GM18526 (cell line): Measurements from ENCODE around the gene GPC5.

Experiments used
- POLR2A ChIP-seq: IDR thresholded peaks from 3 replicates; pipeline ENCODE4 v1.6.1; 2011; ENCODE audit not compliant: insufficient read length; ENCODE audit errors: extremely low read depth

Gene GPC5

DNA sequence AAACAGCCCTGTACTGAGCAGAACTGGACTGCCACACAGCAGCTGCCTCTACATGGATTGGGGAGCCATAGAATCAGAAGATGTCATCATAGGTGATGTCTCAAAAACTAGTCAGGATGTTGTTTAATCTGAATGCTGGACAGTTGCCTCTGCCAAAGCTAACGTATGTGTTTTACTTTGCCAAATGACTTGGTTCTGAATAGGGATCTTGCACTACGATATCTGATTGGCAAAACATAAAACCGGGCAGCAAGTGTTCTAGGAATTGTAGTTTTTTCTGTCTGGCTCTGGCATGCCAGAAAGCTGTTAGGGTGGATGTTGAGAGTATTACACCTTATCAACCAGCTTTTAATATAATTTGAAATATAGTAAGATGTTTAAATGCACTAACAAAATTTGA lies 645.9 kb downstream of the GPC5 start:
- TF ChIP-seq POLR2A, result no peak

DNA sequence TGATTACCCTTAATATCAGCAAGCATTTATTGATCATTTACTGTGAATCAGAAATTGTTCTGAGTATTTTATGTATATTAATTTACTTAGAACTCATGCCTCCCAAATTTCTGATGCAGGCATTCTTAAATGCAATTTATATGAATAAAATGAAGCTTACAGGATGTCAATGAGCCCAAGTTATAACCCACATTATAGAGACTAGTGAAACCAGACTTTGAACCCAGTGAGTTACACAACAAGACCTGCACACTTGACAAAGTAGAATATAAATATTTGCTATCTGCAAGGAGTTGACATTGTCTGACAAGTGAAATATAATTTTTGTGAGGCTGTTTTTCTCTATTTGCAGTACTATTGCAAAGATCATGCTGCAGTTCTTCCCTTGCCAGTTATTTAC lies 656.0 kb downstream of the GPC5 start:
- no peak for TF ChIP-seq POLR2A

DNA sequence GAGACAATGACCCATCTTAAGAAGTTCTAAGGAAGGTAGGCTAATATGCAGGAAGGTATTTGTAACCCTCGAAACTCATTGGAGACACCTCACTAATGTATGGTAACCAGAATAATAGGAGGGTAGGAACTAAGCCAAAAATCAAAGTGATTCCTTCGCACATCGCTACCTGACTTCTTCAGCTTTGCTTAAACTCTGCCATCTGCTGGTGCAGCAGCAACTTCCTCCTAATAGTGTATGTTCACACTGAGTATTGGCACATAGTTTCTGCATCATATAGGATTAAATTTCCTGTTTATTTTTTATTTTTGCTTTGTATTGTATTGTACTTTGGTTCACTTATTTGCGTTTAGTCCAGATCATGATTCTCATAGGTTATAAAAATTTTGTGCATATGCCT lies 676.2 kb downstream of the GPC5 start:
- no peak for TF ChIP-seq POLR2A

DNA sequence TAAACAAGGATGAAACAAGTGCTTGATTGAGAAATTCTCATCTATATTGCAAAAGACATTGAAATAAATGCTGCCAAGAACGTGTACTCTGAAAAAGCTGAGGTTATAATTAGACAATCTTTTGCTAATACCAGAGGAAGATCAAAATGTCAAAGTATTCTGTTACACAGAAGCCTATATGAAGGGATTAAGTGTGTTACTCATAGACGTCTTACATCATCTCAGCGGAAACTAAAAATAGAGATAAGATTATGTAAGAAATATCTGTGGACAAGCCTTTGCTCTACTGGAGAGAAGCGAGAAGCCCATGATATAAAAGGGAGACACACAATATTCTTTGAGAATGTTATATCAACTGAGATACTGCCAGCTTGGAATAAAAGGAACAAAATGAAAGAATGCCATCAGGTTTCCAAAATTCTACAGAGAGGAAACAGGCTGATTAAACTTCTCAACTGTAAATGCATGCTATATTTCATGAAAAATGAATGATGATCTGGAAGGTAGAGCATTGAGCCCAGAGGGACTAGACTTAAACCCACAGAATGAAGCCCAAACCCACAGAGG lies 699.0 kb downstream of the GPC5 start:
- TF ChIP-seq POLR2A, result no peak

DNA sequence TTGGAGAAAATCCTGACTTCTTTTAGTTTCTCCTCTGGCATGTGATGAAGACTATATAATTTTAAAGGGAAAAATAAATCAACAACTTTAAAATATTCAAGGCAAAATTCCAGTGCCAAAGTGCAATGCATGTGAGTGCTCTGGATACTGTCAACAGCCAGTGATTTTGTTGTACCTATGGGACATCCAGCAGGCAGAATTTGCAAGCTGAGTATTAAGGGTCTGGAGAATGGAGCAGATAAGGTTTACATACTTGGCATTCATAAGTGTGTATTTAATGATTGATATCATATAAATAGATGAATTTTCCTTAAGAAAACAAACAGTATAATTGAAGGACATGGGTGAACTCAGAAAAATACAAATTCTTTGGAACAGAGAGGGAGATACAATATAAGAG lies 703.4 kb downstream of the GPC5 start:
- no peak for TF ChIP-seq POLR2A

DNA sequence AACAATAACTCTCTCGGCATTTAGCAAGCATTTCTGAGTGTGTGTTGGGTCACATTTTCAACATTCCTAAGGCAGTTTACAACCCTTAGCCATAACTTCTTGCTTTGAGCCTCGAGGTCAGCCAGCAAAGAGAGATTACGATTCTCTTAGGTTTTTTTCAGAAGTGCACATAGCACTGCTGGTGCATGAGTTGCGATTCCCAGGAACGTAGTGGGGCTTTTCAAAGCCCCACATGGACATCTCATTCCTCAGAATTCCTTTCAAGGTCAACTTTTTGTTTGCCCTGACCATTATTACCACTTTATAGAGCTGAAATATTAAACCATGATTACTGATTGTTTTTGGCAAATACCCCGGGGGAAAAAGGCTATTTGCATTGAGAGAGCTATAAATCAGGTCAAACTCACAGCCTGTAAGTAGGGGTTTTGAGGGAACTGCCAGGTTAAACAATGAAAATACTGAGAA lies 705.3 kb downstream of the GPC5 start:
- TF ChIP-seq POLR2A, result no peak

DNA sequence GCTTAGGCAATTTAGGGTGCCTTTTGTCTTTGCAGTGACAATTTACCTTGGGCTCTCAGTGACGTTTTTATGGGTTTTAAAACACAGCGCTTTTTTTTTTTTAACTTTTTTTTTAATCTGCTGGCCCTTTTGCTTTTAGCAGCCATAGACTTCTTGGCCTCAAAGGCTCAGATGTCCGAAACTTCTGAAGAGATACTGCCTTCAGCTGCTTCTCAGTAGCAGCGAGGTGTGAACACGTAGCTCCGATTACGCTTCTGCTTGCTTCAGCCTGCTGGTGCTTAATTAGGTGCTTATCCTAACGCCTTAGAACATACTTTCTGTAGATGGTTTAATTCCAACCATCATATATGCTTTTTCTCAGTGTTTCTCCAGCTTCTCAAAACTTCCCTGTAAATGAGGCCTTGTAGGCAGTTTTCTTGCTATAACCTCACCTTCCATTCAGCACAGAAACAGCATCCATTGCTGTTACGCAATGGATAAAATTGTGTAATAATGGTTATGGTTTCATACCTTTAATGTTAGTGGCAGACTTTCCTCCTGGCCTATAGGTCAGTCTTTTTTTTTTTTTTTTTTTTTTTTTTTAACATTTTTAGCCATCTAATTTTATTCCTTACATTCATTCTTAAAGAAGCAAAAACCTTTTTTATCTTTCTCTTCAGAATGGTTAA lies 723.9 kb downstream of the GPC5 start:
- TF ChIP-seq POLR2A, result no peak

DNA sequence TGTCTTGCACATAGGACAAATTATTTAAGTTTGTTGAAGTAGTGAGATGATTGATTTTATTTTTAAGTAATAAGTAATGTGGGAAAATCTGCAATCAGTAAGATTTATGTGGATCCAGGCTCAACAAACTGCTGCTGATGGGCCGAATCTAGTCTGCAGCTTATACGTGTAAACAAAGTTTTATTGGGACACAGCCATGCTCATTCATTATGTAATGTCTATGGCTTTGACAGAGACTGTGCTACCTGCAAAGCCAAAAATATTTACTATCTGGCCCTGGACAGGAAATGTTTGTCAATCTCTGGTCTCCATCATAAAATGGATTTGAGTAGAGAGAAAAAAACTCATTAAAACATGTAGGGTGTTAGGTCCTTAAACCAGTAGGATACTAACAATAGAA lies 728.0 kb downstream of the GPC5 start:
- no peak for TF ChIP-seq POLR2A

DNA sequence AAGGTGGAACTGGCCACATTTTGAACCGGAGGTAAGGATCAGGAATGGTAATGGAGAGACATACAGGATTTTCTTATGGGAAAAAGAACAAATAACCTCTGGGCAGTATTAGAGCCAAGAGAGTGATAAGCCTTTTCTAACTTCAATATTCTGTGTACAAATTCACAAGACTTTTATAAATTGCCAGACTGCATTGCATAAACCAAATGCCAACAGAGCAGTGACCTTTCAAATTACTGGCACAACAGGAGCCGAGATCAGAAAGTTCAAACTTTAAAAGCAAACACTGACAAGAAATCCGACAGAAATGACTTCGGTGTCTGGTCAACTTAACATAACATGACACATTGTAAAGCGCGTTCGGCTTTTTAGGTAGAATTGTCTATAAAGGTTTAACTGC lies 737.1 kb downstream of the GPC5 start:
- no peak for TF ChIP-seq POLR2A

DNA sequence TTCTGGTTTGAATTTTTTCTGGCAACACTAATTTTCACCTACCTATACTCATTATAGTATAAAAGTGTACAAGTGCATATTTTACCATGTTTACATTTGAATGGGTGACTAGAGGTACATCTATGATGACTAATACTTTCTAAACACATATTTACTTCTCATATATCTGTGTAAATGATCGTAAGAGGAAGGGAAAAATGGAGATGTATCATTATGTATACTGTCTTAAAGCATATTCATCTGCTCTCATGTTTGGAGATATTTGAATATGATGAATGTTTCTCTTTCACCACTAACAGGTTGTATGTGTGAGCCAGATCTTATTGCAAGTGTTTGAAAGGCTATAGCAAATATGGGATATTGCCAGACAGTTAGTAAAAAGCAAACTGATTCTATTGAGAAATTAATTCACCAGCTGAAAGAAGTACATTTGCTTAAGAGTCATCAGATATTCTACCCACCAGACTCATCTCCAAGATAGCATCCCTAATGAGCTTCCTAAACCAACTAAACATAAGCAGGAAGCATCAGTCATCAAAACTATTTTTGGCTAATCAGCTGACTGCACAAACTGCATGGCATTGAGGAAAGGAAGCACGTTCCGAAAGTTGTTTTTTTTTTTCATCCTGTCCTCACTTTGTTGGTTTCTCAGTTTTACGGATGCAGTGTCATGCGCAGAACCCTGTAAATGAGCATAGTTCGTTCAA lies 738.2 kb downstream of the GPC5 start:
- no peak for TF ChIP-seq POLR2A

DNA sequence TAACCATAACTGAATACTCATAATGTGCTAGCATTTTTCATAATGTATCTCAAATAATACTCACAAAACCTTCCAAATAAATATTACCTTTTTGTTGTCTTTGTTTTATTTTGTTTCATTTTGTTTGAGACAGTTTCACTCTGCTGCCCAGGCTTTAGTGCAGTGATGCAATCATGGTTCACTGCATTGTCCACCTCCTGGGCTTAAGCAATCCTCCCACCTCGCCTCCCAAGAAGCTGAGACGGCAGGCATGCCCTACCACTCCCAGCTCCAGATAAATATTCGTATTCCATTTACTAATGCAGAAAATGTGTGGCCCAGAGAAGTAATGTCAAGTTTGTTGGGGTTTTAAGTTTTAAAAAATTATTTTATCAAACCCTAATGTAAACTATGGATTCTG lies 739.1 kb downstream of the GPC5 start:
- TF ChIP-seq POLR2A, result no peak

DNA sequence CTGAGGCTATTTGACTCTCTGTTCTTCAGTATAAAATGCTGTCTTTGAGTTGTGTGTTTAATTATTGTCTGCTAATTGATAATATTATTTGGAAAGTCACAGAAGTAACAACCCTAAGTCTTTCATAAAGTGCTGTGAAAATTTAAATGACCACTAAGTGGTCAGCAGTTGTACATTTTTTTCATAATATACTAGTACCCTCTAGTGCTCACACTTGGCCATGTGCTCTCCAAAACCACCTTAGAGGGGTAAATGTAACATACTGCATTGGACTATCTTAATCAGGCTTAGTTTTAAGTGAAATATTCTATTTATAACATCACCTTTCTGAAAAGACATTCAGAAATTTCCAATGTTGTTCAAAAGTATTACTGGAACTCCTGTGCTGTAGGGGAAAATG lies 745.3 kb downstream of the GPC5 start:
- no peak for TF ChIP-seq POLR2A

DNA sequence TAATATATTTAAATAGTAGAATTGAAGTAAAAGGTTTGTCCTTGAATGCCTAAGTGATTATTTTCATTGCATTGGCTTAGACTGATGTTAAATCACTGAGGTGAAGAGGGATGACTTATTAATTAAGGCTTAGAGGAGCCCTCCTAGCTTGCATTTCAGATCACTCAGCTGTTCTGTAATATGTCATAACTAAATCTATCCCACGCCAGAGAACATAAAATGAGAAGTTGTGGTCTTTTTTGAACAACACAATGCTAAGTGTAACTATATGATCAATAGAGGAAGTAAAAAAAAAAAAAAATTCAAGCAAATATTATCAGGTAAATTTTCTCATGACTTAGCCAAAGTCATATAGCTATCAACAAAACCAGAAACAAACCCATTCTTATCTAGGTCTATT lies 752.2 kb downstream of the GPC5 start:
- no peak for TF ChIP-seq POLR2A

DNA sequence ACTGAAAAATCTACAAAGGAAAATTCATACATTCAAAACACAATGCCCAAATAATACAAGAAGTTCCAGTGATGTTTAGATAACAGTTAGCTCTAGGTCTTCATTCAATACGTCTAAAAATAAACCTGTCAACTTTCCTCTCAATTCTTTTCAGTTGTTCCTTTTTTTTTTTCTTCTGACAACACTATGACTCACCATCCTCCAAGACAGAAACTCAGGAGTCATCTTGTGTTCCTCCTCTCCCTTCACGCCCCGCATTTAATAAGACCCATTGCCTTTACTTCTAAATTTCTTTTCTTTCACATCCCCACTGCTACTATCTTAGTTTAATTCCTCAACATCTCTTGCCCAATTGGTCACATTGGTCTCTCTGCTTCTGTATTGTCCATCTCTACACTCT lies 759.9 kb downstream of the GPC5 start:
- TF ChIP-seq POLR2A, result no peak

DNA sequence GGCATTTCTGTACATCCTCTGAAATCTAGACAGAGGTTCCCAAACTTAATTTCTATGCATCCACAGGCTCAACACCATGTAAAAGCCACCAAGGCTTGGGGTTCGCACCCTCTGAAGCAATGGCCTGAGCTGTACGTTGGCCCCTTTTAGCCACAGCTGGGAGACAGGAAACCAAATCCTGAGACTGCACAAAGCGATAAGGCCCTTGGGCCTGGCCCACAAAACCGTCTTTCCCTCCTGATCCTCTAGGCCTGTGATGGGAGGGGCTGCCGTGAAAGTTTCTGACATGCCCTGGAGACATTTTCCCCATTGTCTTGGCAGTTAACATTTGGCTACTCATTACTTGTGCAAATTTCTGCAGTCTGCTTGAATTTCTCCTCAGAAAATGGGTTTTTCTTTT lies 766.4 kb downstream of the GPC5 start:
- TF ChIP-seq POLR2A, result no peak

DNA sequence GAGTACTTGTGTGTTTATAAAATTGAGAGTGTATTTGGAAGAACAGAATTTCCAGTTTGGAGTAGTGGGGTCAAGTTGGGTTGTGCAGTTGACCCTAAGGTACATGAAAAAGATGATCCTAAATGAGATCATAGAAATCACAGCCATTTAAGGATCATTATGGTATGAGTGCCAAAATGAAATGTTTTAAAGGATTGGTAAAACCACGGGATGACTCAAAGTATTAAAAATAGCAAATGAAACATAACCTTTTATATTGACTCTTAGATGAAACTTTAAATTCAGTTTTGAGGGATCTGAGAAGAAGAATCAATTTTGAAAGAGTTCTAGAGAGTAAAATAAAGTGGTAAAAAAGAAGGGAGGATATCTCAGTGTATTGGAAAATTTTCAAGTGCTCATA lies 773.8 kb downstream of the GPC5 start:
- TF ChIP-seq POLR2A, result no peak
